ENCODE measurements around the gene NABP1.

The NABP1 gene

GRCh38 chr2:191705084-191705483, 27.1 kb downstream of the NABP1 start:
- DNase-seq (ENCODE audit: low read depth in 1 of 2, low spot score in 1 of 2): no peak

GRCh38 chr2:191705701-191706100, 27.8 kb downstream of the NABP1 start:
- no peak for DNase-seq (ENCODE audit: low read depth in 1 of 2, low spot score in 1 of 2)

- DNase-seq (ENCODE audit: low read depth in 1 of 2, low spot score in 1 of 2): no peak
Observed at GRCh38 chr2:191706791-191707190, 28.9 kb downstream of the NABP1 start.

GRCh38 chr2:191707542-191707941, 29.6 kb downstream of the NABP1 start:
- DNase-seq (ENCODE audit: low read depth in 1 of 2, low spot score in 1 of 2): no peak

DNA sequence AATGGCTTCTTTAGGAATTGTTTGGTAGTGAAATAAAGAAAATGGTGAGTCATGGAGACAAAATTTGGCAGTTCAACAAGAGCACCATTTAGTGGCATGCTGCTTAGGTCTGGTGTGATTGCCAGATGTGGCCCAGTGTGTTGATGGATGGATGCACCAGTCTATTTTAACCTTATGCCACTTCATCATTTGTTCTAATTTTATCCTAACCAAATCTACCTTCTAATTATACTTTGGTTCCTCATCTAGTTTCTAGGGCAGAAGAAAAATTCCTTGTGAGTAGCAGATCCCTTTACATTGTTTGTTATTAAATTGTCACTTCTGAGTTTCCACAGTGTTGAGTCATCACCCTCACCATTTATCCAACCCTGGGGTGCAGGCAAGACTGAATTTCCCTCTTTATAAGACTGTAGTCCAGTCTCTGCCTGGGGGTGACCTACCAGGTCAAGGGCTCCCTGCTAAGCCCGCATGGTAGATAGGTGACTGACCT, 32.5 kb downstream of the NABP1 start:
- DNase-seq (ENCODE audit: low read depth in 1 of 2, low spot score in 1 of 2): no peak

DNA sequence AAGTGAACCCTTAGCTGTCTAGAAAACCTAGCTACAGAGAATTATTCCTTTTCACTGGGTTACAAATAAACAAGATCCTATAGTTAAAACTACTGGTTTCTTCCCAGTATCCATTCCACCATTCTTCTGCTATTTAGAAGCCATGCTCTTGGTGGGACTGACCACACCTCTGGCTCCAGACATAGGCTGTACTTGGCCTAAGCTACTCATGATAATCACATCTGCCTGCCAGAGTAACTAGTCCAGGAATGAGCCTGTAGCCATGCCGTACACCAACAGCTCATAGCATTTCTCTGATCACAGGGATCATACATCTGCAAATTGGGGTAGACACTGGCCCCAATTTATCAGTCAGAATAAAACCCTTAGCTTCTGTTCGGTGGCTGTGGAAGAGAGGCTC, 33.7 kb downstream of the NABP1 start:
- DNase-seq (ENCODE audit: low read depth in 1 of 2, low spot score in 1 of 2): no peak

GRCh38 chr2:191713837-191714236, 35.9 kb downstream of the NABP1 start:
- DNase-seq (ENCODE audit: low read depth in 1 of 2, low spot score in 1 of 2): no peak

- no peak for DNase-seq (ENCODE audit: low read depth in 1 of 2, low spot score in 1 of 2)
Observed at GRCh38 chr2:191714925-191715324, 37.0 kb downstream of the NABP1 start.

GRCh38 chr2:191715471-191715870, 37.5 kb downstream of the NABP1 start:
- DNase-seq (ENCODE audit: low read depth in 1 of 2, low spot score in 1 of 2): no peak

- DNase-seq (ENCODE audit: low read depth in 1 of 2, low spot score in 1 of 2): no peak
Observed at GRCh38 chr2:191719261-191719660, 41.3 kb downstream of the NABP1 start.

- no peak for DNase-seq (ENCODE audit: low read depth in 1 of 2, low spot score in 1 of 2)
Observed at GRCh38 chr2:191719938-191720337, 42.0 kb downstream of the NABP1 start.

- no peak for DNase-seq (ENCODE audit: low read depth in 1 of 2, low spot score in 1 of 2)
Observed at GRCh38 chr2:191721331-191721730, 43.4 kb downstream of the NABP1 start.

- no peak for DNase-seq (ENCODE audit: low read depth in 1 of 2, low spot score in 1 of 2)
Observed at GRCh38 chr2:191724015-191724414, 46.1 kb downstream of the NABP1 start.

DNA sequence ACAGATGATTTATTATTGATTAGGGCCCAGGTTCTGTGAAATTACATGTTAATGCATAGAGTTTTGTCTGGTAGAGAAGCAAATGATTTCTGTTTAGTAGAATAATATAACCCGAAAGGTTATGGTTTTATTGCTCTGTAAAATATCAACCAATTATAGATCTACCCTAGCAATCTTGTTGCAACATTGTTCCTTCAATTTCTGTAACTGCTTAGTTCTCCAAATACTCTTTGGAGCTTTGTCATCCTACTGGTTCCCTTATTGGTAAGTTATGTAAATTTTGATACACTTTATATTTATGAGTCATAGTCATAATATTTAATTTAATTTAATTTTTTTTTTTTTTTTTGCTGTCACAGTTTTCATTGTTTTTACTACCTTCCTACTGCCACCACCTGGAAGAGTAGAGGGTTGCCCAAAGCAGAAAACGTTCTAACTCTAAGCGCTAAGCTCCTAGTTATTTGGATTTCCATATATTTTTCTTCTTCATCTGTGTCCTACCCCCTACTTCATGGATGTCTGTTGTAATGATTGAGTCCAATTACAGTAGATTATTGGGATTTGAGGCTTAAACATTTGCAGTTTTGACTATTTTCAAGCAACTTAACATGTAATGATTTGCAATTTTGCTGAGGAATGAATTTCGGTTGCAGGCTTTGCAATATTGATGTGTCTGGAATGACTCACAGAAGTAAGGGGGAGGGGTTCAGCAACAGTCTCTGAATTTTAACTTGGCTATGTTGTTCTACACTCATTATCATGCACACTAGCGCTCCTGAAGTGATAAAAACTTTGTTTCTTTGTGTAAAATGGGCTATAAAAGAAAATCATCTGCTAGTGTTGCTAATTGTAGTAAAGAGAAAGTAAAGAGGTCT, 51.1 kb downstream of the NABP1 start:
- DNase-seq (ENCODE audit: low read depth in 1 of 2, low spot score in 1 of 2): no peak

DNA sequence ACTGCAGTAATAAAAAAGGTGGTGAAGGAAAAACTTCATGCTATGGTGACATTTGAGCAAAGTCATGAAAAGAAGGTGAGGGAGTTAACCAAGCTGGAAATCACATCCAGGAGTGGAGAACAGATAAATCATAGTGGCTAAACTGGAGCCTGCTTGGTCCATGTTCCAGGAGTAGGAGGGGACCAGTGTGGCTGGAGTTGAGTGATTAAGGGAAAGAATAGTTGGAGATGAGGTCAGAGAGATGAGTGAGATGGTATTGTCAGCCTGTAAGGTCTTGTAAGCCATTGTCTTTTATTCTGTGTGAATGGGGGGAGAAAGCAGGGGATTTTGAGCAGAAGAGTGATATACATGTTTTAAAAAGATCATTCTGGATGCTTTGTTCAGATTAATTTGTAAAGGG, 52.3 kb downstream of the NABP1 start:
- no peak for DNase-seq (ENCODE audit: low read depth in 1 of 2, low spot score in 1 of 2)

All from activated CD4-positive, alpha-beta T cell treated with anti-CD3 and anti-CD28 coated beads, Interleukin-2, amount 50 U/mL, for 24 hours (primary cell).